ENCODE data around the gene LY6G5B.

DNA sequence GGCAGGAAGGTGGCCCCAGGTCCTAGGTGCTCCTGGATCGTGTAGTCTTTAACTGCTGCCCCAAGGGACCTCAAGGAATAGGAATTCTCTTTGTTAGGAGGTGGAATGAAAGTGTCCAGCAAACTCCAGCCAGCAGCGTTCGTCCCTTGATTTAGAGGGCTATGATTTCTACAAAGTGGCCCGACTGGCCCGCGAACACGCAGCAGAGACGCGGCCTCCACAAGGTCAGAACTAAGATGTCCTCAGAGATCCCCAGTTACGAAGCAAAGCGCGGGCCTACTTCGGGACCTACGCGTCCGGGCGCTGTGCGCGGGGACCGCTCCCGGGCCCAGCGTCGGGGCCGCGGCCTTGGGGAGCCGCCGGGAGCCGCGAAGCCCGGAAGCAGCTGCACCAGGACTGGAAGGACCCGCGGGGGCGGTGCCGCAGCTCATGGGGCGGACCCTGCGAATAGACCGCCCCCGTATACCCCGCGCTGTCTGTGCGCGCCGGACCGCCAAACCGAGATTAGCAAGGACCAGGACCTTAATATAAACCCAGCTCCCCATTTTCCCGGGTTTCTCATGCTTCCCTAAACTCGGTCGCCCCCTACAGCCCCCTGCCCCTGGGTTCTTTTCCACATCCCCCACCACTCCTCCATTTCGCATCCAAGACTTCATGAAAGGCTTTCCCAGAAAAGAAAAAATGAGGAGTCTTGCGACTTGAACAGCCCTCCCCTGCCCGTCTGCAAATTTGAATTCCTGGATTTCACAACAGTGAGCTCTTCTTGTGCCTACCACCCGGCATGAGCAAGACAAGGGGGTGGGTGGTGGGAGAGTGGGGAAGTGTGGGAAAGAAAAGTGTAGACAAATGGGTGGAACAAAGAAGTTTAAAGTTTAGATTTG lies 9.2 kb upstream of the LY6G5B start, which contains the start of gene C6orf47:
- TF ChIP-seq POLR2A (IDR thresholded peaks at IDR 0.05) (peak; percentile 43 to 95 (median 86)), CTCF (IDR thresholded peaks at IDR 0.05) (peak in 1 of 6 experiments; percentile 14), EP300 (IDR thresholded peaks at IDR 0.05) (no peak), POLR2AphosphoS5 (IDR thresholded peaks at IDR 0.05) (peak; percentile 91 to 95)

All from upper lobe of left lung (tissue), 4 donors.